HG02938 (cell line): ENCODE measurements around the gene ELFN2.

Experiments used
- ATAC-seq: cut with Tn5 transposase; IDR thresholded peaks from one replicate; pipeline ENCODE4 v1.9.1; 2021; ENCODE audit warnings: mild to moderate bottlenecking, moderate library complexity; ENCODE audit not compliant: unreplicated experiment

Gene ELFN2

GRCh38 chr22:37324340-37325038 lies 102.8 kb downstream of the ELFN2 start:
- no peak for ATAC-seq

GRCh38 chr22:37320726-37321677 lies 106.3 kb downstream of the ELFN2 start:
- no peak for ATAC-seq

- ATAC-seq, result no peak
These were observed 107.8 kb downstream of the ELFN2 start for GRCh38 chr22:37319469-37319868.

GRCh38 chr22:37318364-37319109 lies 108.7 kb downstream of the ELFN2 start:
- no peak for ATAC-seq
